GM12878 (cell line): ENCODE measurements around the gene LYRM2. TPM values are rescaled to one million over a fixed set of nuclear protein-coding genes. Genes with fewer than 3 reads are reported as not detected.

Source experiments
- ATAC-seq: fragments of 200-7000 bp; cut with Tn5 transposase; 3 replicates; pipeline ENCODE4 v1.9.1; 2020; ENCODE audit warnings: mild to moderate bottlenecking, moderate library complexity
- BruUV-seq: library from RNA; stranded (reverse); fragments of 400-500 nt; replicated peaks from 2 replicates; lab custom pipeline; 2021; lab: Mats Ljungman, UMichigan
- CTCF ChIA-PET: fragments of 300-600 bp; sonication (Branson Sonifier 250); formaldehyde crosslinking; extraction: SDS; loops from one replicate; lab custom pipeline; 2021; ENCODE audit warnings: inconsistent platforms; lab: Yijun Ruan, JAX
- POLR2A ChIA-PET: fragments of 350-600 bp; formaldehyde crosslinking; extraction: SDS; loops from one replicate; lab custom pipeline; 2021; ENCODE audit warnings: inconsistent platforms; lab: Charles Lee
- RAD21 ChIA-PET: fragments of 300-600 bp; sonication (Branson Sonifier 250); formaldehyde crosslinking; loops from one replicate; lab custom pipeline; 2023; ENCODE audit warnings: antibody characterized with exemption; ENCODE audit not compliant: unreplicated experiment; lab: Charles Lee
- SMC1A ChIA-PET: fragments of 300-600 bp; sonication (Branson Sonifier 250); formaldehyde crosslinking; loops from one replicate; lab custom pipeline; 2023; ENCODE audit not compliant: unreplicated experiment, uncharacterized antibody; lab: Charles Lee
- DNase-seq: peaks from one replicate; pipeline ENCODE4 v3.0.0-alpha.2; 2011; ENCODE audit warnings: low read depth, low spot score
- FAIRE-seq: peaks from 3 replicates; lab custom pipeline; 2011; peaks lifted over from hg19 to GRCh38; lab: Jason Lieb, UNC
- H2AFZ ChIP-seq: 2 replicates; pipeline ENCODE4 v1.6.0; 2011; ENCODE audit warnings: low read depth, low read length, control low read depth; ENCODE audit not compliant: control insufficient read depth
- H3K27ac ChIP-seq: 2 replicates; pipeline ENCODE4 v1.5.1; 2011; ENCODE audit warnings: control low read depth; ENCODE audit not compliant: control insufficient read depth, insufficient read depth
- H3K27me3 ChIP-seq, 2 experiments: replicated peaks in 1 of 2; 2 replicates each; pipeline versions ENCODE4 v1.6.0 to v1.6.1; 2011; ENCODE audit warnings: low read length in 1 of 2; ENCODE audit not compliant: control insufficient read depth in 2 of 2, insufficient read depth in 2 of 2
- H3K36me3 ChIP-seq, 2 experiments: 2 replicates each; pipeline ENCODE4 v1.5.1; 2011; ENCODE audit warnings: low read length in 1 of 2; ENCODE audit not compliant: control insufficient read depth in 2 of 2, insufficient read depth in 2 of 2
- H3K4me1 ChIP-seq: 2 replicates; pipeline ENCODE4 v1.6.1; 2011; ENCODE audit warnings: mild to moderate bottlenecking, low read length, moderate library complexity, mixed read lengths; ENCODE audit not compliant: control insufficient read depth, insufficient read depth
- H3K4me2 ChIP-seq: 2 replicates; pipeline ENCODE4 v1.6.0; 2011; ENCODE audit warnings: control low read depth; ENCODE audit not compliant: control insufficient read depth, insufficient read depth
- H3K4me3 ChIP-seq: fragments of 200-600 bp; sonication (generic); 2 replicates; pipeline ENCODE4 v1.5.1; 2016
- H3K79me2 ChIP-seq: 2 replicates; pipeline ENCODE4 v1.6.0; 2011; ENCODE audit warnings: low read length; ENCODE audit not compliant: control insufficient read depth, insufficient read depth
- H3K9ac ChIP-seq: 2 replicates; pipeline ENCODE4 v1.8.0; 2011; ENCODE audit warnings: low read length, control low read depth, mixed read lengths; ENCODE audit not compliant: control insufficient read depth, insufficient read depth
- H3K9me3 ChIP-seq: replicated peaks from 3 replicates; pipeline ENCODE4 v1.5.1; 2011; ENCODE audit warnings: mild to moderate bottlenecking, low read length; ENCODE audit not compliant: control insufficient read depth, insufficient read depth
- H4K20me1 ChIP-seq: 2 replicates; pipeline ENCODE4 v1.6.0; 2011; ENCODE audit not compliant: control insufficient read depth, insufficient read depth
- BMI1 ChIP-seq: fragments of 450-650 bp; IDR thresholded peaks from 2 replicates; pipeline ENCODE4 v1.6.1; 2016; ENCODE audit warnings: mild to moderate bottlenecking, moderate library complexity, borderline replicate concordance
- EZH2 ChIP-seq: IDR thresholded peaks from 2 replicates; pipeline ENCODE4 v1.6.1; 2012; ENCODE audit warnings: low read depth, mild to moderate bottlenecking, control low read depth, inconsistent platforms, low read length, borderline replicate concordance; ENCODE audit not compliant: control insufficient read depth
- FOS ChIP-seq: IDR thresholded peaks from 3 replicates; pipeline ENCODE4 v1.6.1; 2011; ENCODE audit warnings: borderline replicate concordance; ENCODE audit not compliant: insufficient read length; ENCODE audit errors: extremely low read depth
- NFIC ChIP-seq: IDR thresholded peaks from 2 replicates; pipeline ENCODE4 v1.6.1; 2012; ENCODE audit warnings: low read depth, mild to moderate bottlenecking, inconsistent platforms, low read length, moderate library complexity
- POLR2A ChIP-seq: IDR thresholded peaks from 2 replicates; pipeline ENCODE4 v1.6.1; 2011; ENCODE audit warnings: low read depth, mild to moderate bottlenecking, low read length
- RAD21 ChIP-seq: IDR thresholded peaks from 2 replicates; pipeline ENCODE4 v1.6.1; 2011; ENCODE audit warnings: mild to moderate bottlenecking, low read depth, low read length, moderate library complexity; ENCODE audit not compliant: insufficient read depth
- RAD51 ChIP-seq: fragments of 450-650 bp; IDR thresholded peaks from 2 replicates; pipeline ENCODE4 v1.6.1; 2016; ENCODE audit warnings: moderate library complexity, mild to moderate bottlenecking, inconsistent platforms
- RFX5 ChIP-seq: IDR thresholded peaks from 2 replicates; pipeline ENCODE4 v1.6.1; 2011; ENCODE audit warnings: low read depth, low read length, improper control_type of control experiment
- SKIL ChIP-seq: fragments of 450-650 bp; IDR thresholded peaks from 2 replicates; pipeline ENCODE4 v1.6.1; 2017; ENCODE audit warnings: mild to moderate bottlenecking, low read depth, inconsistent platforms; ENCODE audit not compliant: poor library complexity, severe bottlenecking
- ZBTB40 ChIP-seq: fragments of 450-650 bp; IDR thresholded peaks from 2 replicates; pipeline ENCODE4 v1.6.1; 2016; ENCODE audit warnings: mild to moderate bottlenecking, moderate library complexity, borderline replicate concordance
- ZNF24 ChIP-seq: fragments of 450-650 bp; IDR thresholded peaks from 2 replicates; pipeline ENCODE4 v1.6.1; 2017; ENCODE audit warnings: antibody characterized with exemption, mild to moderate bottlenecking
- WGBS: methylation state at CpG from one replicate; pipeline ENCODE4 v1.1.6; 2016; ENCODE audit warnings: low lambda C conversion rate; ENCODE audit not compliant: insufficient replicate concordance, insufficient coverage; ENCODE audit errors: missing lambda C conversion rate; 5-methylcytosine and 5-hydroxymethylcytosine counted together
- in situ Hi-C: fragments of 300-500 bp; cut with MboI; formaldehyde crosslinking; loops from 9 replicates; pipeline ENCODE4 v1.14.3; 2018; ENCODE audit warnings: mixed read lengths
- intact Hi-C: fragments of 100-400 bp; cut with micrococcal nuclease; formaldehyde crosslinking; loops from one replicate; pipeline ENCODE4 v1.14.2; 2022; ENCODE audit not compliant: unreplicated experiment
- polyA plus RNA-seq, 11 experiments: library from polyadenylated mRNA; depleted of rRNA in 4 of 11; unstranded in 6 of 11; stranded (reverse) in 5 of 11; fragments of >200 nt; fragmentation: Nextera tagmentation in 4 of 11; fragmentation: Illumina TruSeq in 1 of 11; extraction: Ambion mirVana in 4 of 11; extraction: Trizol in 1 of 11; gene quantifications; 1 replicate in 1 of 11; 2 replicates in 10 of 11; pipeline versions ENCODE4 v1.2.1 to v1.2.3, GENCODE V29; 2011 to 2016; ENCODE audit warnings: inconsistent platforms in 2 of 11, missing spikeins in 2 of 11, low read depth in 1 of 11
- total RNA-seq, 4 experiments: library from RNA; depleted of rRNA in 3 of 4; stranded (reverse); fragments of >200 nt in 3 of 4; fragmentation: Illumina TruSeq in 1 of 4; extraction: Trizol in 1 of 4; gene quantifications; 2 replicates each; pipeline versions ENCODE4 v1.2.1 to v1.2.3, GENCODE V29; 2013 to 2021

The LYRM2 gene
- total and polyA plus RNA-seq, 10 of the 15 experiments (the other 5 are each of a cell fraction or from before 2014, with no cell fraction given) = 17.2 to 75.0 (median 30.9) TPM

DNA sequence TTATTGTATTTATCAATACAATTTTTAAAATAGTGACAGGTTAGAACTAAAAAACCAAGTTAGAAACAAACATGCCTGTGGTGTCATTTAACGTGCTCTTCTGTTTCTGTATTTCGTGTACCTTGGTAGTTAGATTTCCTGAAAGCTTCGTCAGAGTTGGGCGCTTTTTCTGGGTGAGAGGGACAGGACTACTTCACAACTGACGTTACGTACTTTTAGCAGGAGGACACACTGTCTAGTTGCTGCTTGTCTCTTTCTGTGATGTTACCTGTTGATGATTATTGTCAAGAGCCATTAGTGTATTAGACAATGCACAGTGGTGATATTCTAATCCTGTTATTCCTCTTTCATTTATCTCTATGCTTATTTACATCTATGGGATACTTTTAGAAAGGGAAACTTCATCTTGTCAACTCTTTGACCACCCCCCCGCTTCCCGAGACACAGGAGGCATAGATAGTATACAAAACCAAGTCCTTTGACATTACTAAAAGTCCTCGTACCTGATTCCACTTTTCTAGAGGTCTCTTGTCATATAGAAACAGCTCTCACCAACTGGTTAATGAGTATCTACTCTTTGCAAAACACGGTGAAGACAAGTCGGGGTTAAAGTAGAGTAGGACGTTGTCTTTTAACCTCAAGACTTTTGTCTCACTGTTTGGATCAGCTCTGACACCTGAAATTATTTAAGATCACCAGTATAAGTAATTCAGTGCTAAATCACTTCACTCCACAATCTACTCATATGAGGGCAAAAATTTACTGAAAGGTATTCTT, 96.3 kb downstream of the LYRM2 start:
- Histone ChIP-seq H3K27me3 (no peaks in the 10 kb centered on the region), H3K27ac (no peak overlapping the region), H3K4me2 (no peak overlapping the region), H3K4me1 (no peaks in the 10 kb centered on the region), H3K79me2 (no peaks in the 10 kb centered on the region), H2AFZ (no peak overlapping the region), H3K36me3 (no peaks in the 10 kb centered on the region), H3K9me3 (no peaks in the 10 kb centered on the region), H3K4me3 (no peak overlapping the region), H3K9ac (no peak overlapping the region), H4K20me1 (no peaks in the 10 kb centered on the region)
- ATAC-seq (peak; percentile 76), DNase-seq (no peak), FAIRE-seq (no peak)
- TF ChIP-seq RFX5 (no peak), EZH2 (no peak)
- BruUV-seq = no TSS peak
- ChIA-PET POLR2A (no interaction called here), SMC1A (no interaction called here), RAD21 (no interaction called here), CTCF (no interaction called here)
- WGBS = 37% methylated on average over 12 of the region's 12 CpGs
- in situ Hi-C loops (no loop called here), intact Hi-C loops (no loop called here)

DNA sequence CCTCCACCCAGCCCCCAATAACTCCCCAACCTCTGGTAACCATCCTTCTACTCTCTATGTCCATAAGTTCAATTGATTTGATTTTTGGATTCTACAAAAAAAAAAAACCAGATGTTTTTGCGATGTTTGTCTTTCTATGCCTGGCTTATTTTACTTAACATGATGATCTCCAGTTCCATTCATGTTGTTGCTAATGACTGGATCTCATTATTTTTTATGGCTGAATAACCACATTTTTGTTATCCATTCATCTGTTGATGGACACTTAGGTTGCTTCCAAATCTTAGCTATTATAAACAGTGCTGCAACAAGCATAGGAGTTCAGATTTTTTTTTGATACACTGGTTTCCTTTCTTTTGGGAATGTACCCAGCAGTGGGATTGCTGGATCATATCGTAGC, 98.8 kb downstream of the LYRM2 start:
- H3K9me3 ChIP-seq = no peaks in the 10 kb centered on the region
- RAD21 ChIA-PET = no interaction called here
- no peaks in the 10 kb centered on the region for H3K79me2 ChIP-seq
- BruUV-seq = no TSS peak
- intact Hi-C loops (no loop called here), in situ Hi-C loops (no loop called here)
- H4K20me1 ChIP-seq = no peaks in the 10 kb centered on the region
- H3K27ac ChIP-seq = no peak overlapping the region
- no peak overlapping the region for H2AFZ ChIP-seq
- ATAC-seq = no peak
- H3K36me3 ChIP-seq = no peaks in the 10 kb centered on the region
- WGBS = 81% methylated on average over 2 of the region's 2 CpGs
- no peak for FAIRE-seq
- no peaks in the 10 kb centered on the region for H3K4me1 ChIP-seq
- CTCF ChIA-PET = no interaction called here
- H3K4me3 ChIP-seq = no peak overlapping the region
- POLR2A ChIA-PET = no interaction called here
- DNase-seq = no peak
- H3K9ac ChIP-seq = no peak overlapping the region
- SMC1A ChIA-PET = interaction anchor here (0.6 kb wide), 1 partner anchor 556 kb away, joined by 3 read pairs; no protein-coding TSS in a partner anchor
- no peak overlapping the region for H3K4me2 ChIP-seq
- no peaks in the 10 kb centered on the region for H3K27me3 ChIP-seq
- TF ChIP-seq RAD21 (no peak), ZNF24 (no peak), BMI1 (no peak), POLR2A (no peak), SKIL (no peak), NFIC (no peak), FOS (no peak), RAD51 (no peak), ZBTB40 (no peak), RFX5 (no peak)
